Mononuclear cell (primary cell): ENCODE data around the gene ALKBH7. TPM values are rescaled to one million over a fixed set of nuclear protein-coding genes. Genes with fewer than 3 reads are reported as not detected.
"Not testable (repeated sequence)": the region's sequence is repeated elsewhere in the genome, so short reads cannot be mapped to it uniquely, and the experiment has no call there.

Experiments
- H3K27me3 ChIP-seq: 2 replicates; pipeline ENCODE4 v1.6.0; 2011; ENCODE audit warnings: low read length, control low read depth; ENCODE audit not compliant: insufficient read depth
- H3K4me1 ChIP-seq: 2 replicates; pipeline ENCODE4 v1.5.1; 2011; ENCODE audit warnings: mild to moderate bottlenecking, low read length, control low read depth; ENCODE audit not compliant: insufficient read depth
- H3K4me3 ChIP-seq: 2 replicates; pipeline ENCODE4 v1.5.1; 2011; ENCODE audit warnings: mild to moderate bottlenecking, low read length, moderate library complexity
- H3K9me3 ChIP-seq: 2 replicates; pipeline ENCODE4 v1.5.1; 2011; ENCODE audit warnings: low read depth, mild to moderate bottlenecking, control low read depth, low read length
- total RNA-seq: library from RNA; depleted of rRNA; stranded (reverse); fragments of >200 nt; gene quantifications from one replicate; pipeline ENCODE4 v1.2.3, GENCODE V29; 2012

ALKBH7 gene
- total RNA-seq, 1 donor = 45.4 TPM

DNA sequence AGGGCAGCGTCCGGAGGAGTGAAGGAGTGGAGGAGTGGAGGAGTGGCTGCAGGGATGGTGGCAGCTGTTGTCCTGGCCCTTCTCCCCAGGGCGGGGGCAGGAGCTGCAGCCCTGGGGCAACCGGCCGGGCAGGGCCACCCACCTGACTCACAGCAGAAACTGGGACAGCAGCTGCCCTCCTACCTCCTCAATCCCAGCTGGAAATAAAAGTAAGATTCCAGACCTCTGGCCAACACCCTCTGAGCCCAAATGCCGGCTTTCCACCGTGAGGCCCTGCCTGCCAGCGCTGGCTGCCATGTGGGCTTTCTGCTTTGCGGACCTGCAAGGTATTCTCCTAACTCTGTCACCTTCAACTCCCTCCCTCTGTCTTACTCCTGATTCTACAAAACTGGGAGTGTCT lies 14.6 kb upstream of the ALKBH7 start:
- H3K4me3 ChIP-seq = no peak overlapping the region
- H3K27me3 ChIP-seq = no peaks in the 10 kb centered on the region
- H3K4me1 ChIP-seq = peaks cover 10% of the 10 kb centered on the region
- no peaks in the 10 kb centered on the region for H3K9me3 ChIP-seq

DNA sequence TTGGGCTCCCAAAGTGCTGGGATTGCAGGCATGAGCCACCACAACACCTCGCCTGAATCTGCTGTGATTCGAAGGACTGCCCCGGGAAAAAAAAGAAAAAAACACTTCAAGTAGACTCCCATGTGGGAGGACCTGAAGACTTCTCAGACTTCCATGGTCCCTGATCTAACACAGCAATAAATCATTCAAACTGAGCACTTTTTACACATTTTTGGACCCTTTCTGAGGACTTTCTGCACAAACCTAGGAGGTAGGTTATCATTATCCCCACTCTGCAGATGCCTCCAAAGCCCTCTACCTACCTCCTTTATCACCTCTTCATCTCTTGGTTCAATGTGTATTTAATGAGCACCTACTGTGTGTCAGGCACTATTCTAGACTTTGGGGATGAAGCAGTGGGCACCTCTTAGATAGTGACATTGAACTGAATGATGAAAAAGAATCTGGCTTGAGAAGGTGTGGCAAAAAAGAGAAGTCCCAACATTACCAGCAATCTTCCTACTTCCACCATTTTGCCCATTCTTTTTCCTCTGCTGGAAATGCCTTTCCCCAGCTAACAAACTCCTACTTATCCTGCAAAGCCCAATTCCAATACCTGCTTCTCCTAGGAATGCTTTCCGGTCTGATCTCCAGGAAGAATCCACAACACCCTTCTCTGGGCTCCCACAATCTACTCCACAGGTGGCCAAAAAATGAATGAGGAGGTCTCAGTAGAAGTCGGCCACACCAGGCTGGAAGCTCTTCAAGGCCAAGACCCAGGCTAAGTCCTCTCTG lies 12.8 kb upstream of the ALKBH7 start:
- H3K9me3 ChIP-seq = no peaks in the 10 kb centered on the region
- peaks cover 16% of the 10 kb centered on the region for H3K4me1 ChIP-seq
- no peak overlapping the region for H3K4me3 ChIP-seq
- H3K27me3 ChIP-seq = no peaks in the 10 kb centered on the region

DNA sequence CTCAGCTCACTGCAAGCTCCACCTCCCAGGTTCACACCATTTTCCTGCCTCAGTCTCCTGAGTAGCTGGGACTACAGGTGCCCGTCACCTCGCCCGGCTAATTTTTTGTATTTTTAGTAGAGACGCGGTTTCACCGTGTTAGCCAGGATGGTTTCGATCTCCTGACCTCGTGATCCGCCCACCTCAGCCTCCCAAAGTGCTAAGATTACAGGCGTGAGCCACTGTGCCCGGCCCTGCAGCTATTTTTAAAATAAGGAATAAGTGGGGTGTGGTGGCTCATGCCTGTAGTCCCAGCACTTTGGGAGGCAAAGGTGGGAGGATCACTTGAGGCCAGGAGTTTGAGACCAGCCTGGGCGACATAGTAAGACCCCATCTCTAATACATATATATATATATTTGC lies 12.1 kb upstream of the ALKBH7 start:
- peaks cover 21% of the 10 kb centered on the region for H3K4me1 ChIP-seq
- H3K9me3 ChIP-seq, H3K4me3 ChIP-seq, H3K27me3 ChIP-seq: not testable (repeated sequence)

DNA sequence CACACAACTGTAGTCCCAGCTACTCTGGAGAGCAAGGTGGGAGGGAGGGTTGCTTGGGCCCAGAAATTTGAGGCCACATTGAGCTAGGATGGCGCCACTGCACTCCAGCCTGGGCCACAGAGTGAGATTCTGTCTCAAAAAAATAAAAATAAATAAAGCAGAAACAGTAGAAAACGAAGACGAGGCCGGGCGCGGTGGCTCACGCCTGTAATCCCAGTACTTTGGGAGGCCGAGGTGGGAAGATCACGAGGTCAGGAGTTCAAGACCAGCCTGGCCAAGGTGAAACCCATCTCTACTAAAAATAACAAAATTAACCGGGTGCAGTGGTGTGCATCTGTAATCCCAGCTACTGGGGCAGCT lies 11.8 kb upstream of the ALKBH7 start:
- H3K4me1 ChIP-seq = peaks cover 22% of the 10 kb centered on the region

DNA sequence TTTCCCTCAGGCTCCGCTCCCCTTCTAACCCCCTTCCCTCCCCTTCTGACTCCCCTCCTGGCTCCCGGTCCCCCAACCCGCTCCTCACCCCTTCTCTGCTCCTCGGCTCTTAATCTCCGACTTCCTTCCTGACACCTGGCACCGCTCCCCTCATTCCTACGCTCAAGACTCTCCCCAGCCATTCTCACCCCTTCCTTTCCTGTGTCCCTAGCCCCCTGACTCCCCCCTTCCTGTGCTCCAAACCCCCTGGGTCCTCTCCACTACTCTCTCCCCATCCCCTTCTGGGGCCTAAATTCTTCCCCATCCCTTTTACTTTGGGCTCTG lies 10.6 kb upstream of the ALKBH7 start:
- H3K4me3 ChIP-seq = peak overlapping the region; percentile 70
- H3K4me1 ChIP-seq = peaks cover 22% of the 10 kb centered on the region
- H3K27me3 ChIP-seq = no peaks in the 10 kb centered on the region
- no peaks in the 10 kb centered on the region for H3K9me3 ChIP-seq

More for the DNA sequence above, 11.8 kb upstream of the ALKBH7 start:
- not testable (repeated sequence) for H3K27me3 ChIP-seq, H3K9me3 ChIP-seq
- H3K4me3 ChIP-seq = peak overlapping the region; percentile 70

DNA sequence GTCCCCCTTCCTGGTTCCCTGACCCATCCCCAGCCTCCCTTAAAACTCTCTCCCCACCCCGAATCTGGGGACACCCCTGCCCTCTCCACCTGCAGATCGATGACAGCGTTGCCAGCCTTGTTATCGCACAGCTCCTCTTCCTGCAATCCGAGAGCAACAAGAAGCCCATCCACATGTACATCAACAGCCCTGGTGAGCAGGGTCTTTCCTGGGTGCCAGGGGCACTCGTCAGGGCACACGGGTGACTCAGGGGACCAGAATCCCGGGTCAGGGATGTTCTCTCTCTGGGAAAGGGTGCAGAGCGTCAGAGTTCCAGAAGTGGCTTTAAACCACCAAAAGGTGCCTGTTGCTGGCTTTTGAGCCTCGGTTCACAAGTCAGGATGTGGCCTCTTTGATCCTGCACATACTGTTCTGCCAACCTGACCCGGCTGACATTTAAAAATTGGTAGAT lies 10.2 kb upstream of the ALKBH7 start:
- H3K9me3 ChIP-seq = no peaks in the 10 kb centered on the region
- H3K4me1 ChIP-seq = peaks cover 22% of the 10 kb centered on the region
- H3K27me3 ChIP-seq = no peaks in the 10 kb centered on the region
- peak overlapping the region; percentile 70 for H3K4me3 ChIP-seq

DNA sequence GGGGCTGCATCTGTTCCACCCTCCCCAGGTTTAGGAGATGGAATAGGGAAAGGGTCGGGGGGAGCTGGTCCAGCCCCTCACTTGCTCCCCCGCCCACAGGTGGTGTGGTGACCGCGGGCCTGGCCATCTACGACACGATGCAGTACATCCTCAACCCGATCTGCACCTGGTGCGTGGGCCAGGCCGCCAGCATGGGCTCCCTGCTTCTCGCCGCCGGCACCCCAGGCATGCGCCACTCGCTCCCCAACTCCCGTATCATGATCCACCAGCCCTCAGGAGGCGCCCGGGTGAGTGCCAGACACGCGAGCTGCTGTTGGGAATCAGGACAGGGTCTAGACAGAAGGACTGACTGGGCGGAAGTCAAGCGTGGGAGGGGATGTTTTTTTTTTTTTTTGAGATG lies 8.2 kb upstream of the ALKBH7 start:
- no peaks in the 10 kb centered on the region for H3K9me3 ChIP-seq
- no peaks in the 10 kb centered on the region for H3K27me3 ChIP-seq
- H3K4me1 ChIP-seq = peaks cover 22% of the 10 kb centered on the region
- H3K4me3 ChIP-seq = no peak overlapping the region

DNA sequence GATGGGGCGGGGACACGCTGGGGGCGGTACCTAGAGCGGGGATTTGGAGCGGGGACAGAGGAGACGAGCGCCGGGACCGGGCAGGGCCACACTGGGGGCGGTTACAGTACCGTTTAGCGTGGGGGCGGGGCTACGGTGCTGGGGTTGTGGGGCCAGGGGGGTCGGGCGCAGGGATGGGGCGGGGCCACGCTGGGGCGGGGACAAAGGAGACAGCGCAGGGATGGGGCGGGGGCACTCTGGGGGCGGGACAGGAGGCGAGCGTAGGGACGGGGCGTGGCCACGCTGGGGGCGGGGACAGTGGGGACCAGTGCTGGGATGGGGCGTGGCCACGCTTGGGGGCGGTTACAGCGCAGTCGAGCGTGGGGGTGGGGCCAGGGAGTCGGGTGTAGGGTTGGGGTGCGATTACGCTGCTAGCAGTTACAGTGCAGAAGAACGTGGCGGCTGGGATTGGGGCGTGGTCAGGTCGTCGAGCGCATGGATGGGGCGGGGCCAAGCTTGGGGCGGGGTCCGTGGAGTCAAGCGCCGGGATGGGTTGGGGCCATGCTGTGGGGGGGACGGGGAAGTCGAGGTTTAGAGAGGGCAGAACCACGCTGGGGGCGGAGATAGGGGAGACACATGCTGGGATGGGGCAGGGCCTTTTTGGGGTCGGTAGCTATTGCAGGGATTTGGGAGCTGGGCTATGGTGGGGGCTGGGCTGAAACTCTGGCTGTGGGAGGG lies 660 bp downstream of the ALKBH7 start:
- Histone ChIP-seq H3K4me3 (peak overlapping the region; percentile 77), H3K27me3 (no peaks in the 10 kb centered on the region), H3K9me3 (no peaks in the 10 kb centered on the region), H3K4me1 (peaks cover 13% of the 10 kb centered on the region)

DNA sequence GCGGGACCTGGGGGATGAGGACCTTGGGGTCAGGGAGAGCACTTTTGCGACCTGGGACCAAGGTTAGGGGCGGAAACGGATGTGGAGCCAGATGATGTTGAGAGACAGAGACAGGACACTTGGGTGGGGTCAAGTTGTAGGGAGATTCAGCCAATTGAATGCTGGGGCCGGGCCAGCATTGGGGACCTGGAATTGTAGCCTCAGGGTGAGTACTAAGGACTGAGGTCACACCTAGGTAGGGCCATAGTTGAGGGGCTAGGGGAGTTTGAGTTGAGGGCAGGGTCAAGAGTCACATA lies 1.2 kb downstream of the ALKBH7 start:
- Histone ChIP-seq H3K4me3 (no peak overlapping the region), H3K27me3 (no peaks in the 10 kb centered on the region), H3K9me3 (no peaks in the 10 kb centered on the region), H3K4me1 (peaks cover 13% of the 10 kb centered on the region)

DNA sequence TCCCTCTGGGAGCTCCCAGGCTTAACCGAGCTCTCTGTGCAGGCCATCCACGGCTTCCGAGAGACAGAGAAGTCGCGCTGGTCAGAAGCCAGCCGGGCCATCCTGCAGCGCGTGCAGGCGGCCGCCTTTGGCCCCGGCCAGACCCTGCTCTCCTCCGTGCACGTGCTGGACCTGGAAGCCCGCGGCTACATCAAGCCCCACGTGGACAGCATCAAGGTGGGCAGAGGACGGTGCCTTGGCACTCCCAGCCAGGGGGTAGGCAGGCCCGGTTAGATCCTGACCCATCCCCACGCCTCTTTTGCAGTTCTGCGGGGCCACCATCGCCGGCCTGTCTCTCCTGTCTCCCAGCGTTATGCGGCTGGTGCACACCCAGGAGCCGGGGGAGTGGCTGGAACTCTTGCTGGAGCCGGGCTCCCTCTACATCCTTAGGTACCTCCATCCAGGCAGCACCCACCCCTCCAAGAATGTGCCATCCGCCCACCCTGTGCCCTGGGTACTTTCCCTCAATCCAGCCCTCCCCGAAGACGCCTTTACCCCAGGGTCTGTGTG lies 1.6 kb downstream of the ALKBH7 start:
- H3K4me3 ChIP-seq = no peak overlapping the region
- H3K9me3 ChIP-seq = no peaks in the 10 kb centered on the region
- peaks cover 13% of the 10 kb centered on the region for H3K4me1 ChIP-seq
- H3K27me3 ChIP-seq = no peaks in the 10 kb centered on the region

DNA sequence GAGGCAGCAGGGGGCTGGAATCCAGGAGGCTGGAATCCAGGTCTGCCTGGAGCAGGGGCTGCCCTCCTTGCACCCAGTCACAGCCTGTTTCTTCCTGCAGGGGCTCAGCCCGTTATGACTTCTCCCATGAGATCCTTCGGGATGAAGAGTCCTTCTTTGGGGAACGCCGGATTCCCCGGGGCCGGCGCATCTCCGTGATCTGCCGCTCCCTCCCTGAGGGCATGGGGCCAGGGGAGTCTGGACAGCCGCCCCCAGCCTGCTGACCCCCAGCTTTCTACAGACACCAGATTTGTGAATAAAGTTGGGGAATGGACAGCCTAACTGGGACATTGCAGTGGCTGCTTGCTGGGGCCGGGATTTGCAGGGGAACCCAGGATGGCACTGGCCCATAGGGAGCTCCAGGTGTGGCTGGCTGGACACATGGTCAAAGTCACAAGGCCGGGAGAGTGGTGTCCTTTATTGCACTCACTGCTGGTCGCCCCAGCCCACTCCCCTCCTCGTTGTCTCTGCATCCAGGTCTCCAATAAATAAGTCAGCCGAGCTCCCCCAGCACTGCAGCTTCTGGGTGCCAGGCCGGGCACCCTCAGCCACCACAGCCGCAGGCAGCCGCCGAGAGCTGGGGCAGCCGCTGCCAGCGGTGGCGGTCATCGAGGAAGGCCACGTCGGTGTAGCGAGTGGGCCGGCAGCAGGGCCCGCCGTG lies 2.3 kb downstream of the ALKBH7 start:
- peaks cover 13% of the 10 kb centered on the region for H3K4me1 ChIP-seq
- no peak overlapping the region for H3K4me3 ChIP-seq
- no peaks in the 10 kb centered on the region for H3K27me3 ChIP-seq
- H3K9me3 ChIP-seq = no peaks in the 10 kb centered on the region

DNA sequence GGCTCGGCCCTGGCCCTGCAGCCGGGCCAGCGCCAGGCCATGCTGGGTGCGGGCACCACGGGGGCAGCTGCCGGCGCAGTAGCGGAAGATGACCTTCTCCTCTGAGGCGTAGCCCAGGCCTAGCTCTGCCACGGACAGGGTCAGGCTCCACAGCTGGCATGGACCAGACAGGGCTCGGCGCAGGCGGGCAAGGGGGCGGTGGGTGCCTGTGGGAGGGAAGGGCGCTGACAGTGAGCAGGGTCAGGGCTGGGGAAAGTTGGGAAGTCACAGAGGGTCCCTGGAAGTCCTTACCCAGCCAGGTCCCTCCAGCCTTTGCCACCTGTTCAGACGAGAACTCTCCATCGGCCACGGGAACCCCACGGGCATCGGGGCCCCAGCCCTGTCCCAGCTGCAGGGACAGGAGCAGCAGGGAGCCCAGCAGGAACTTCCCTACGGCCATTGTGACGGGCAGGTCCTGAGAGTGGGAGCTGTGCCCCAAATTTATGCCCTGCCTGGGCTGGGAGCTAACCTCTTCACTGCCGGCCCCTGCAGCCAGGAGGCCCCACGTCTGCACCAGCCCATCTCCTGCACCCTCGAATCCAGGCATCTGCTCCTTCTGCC lies 2.9 kb downstream of the ALKBH7 start, which contains the start of gene PSPN:
Gene PSPN (minus strand): TSS at position 523 of the 600 bp plus-strand sequence. CDS start 84 bp downstream, at position 439.
- H3K4me3 ChIP-seq = no peak within 1 kb of the TSS
- peaks cover 13% of the 10 kb centered on the region for H3K4me1 ChIP-seq
- H3K27me3 ChIP-seq = no peaks in the 10 kb centered on the region
- H3K9me3 ChIP-seq = no peaks in the 10 kb centered on the region

DNA sequence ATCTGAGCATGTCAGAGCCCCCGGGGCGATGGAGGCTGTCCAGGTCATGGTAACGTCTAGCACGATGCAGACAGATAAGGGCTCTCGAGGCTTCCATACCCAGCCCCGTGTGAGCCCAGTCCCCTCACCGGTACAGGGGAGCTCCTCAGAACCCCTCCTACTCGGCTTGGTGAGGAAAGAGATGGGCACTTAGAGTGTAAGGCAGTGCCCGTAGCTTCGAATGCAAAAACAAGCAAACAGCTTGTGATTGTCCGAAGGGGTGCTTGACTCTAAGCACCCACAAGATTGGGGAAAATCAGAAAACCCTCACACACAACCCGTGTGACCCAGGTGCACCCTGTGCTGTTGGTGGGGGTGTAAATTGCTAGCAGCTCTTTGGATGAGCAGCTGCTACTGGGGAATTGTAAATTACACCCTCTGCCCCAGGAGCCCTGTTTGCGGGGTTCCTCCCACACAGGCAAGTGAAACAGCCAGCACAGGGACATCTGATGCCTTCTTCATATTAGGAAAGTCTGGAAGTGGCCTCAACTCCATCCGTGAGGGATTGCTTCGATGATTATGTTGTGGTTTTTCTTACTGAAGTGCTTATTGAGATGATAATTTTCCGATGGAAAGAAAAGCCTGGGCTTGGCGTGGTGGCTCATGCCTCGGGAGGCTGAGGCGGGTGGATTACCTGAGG lies 4.1 kb downstream of the ALKBH7 start:
- Histone ChIP-seq H3K4me1 (peaks cover 13% of the 10 kb centered on the region), H3K4me3 (no peak overlapping the region), H3K27me3 (no peaks in the 10 kb centered on the region)

DNA sequence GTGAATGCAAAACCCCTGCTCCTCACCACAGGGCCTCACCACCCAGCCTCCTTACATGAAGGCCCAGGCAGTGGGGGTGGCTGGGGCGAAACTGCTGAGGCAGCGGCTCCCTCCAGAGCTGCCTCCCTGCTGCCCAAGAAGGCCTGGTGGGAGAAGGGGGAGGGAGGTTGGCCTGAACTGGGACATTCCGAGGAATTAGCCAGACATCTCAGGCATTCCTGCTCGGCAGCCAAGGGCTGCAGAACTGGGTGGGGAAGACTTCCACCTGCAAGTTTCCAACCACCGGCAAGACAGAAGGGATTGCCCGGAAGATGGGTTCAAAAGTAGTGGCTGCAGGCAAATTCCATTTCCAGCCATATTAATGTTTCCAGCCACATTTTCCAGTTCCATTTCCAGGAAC lies 5.4 kb downstream of the ALKBH7 start:
- peaks cover 7% of the 10 kb centered on the region for H3K4me1 ChIP-seq
- H3K9me3 ChIP-seq = no peaks in the 10 kb centered on the region
- no peaks in the 10 kb centered on the region for H3K27me3 ChIP-seq
- H3K4me3 ChIP-seq = no peak overlapping the region

More for the DNA sequence above, 4.1 kb downstream of the ALKBH7 start:
- no peaks in the 10 kb centered on the region for H3K9me3 ChIP-seq
